LHCN-M2 (cell line): ENCODE data around the gene XIRP1. TPM values are rescaled to one million over a fixed set of nuclear protein-coding genes. Genes with fewer than 3 reads are reported as not detected.
"Not testable (repeated sequence)": the region's sequence is repeated elsewhere in the genome, so short reads cannot be mapped to it uniquely, and the experiment has no call there.

ENCODE experiments used
- DNase-seq: peaks from one replicate; pipeline ENCODE4 v3.0.0-alpha.2; 2012; ENCODE audit warnings: low read depth
- polyA plus RNA-seq: library from polyadenylated mRNA; unstranded; fragments of >200 nt; gene quantifications from one replicate; pipeline ENCODE4 v1.2.1, GENCODE V29; 2012; ENCODE audit warnings: missing spikeins
- total RNA-seq: library from RNA; depleted of rRNA; stranded (reverse); fragments of >200 nt; gene quantifications from 2 replicates; pipeline ENCODE4 v1.2.3, GENCODE V29; 2014; rRNA removed

The XIRP1 gene, protein sequence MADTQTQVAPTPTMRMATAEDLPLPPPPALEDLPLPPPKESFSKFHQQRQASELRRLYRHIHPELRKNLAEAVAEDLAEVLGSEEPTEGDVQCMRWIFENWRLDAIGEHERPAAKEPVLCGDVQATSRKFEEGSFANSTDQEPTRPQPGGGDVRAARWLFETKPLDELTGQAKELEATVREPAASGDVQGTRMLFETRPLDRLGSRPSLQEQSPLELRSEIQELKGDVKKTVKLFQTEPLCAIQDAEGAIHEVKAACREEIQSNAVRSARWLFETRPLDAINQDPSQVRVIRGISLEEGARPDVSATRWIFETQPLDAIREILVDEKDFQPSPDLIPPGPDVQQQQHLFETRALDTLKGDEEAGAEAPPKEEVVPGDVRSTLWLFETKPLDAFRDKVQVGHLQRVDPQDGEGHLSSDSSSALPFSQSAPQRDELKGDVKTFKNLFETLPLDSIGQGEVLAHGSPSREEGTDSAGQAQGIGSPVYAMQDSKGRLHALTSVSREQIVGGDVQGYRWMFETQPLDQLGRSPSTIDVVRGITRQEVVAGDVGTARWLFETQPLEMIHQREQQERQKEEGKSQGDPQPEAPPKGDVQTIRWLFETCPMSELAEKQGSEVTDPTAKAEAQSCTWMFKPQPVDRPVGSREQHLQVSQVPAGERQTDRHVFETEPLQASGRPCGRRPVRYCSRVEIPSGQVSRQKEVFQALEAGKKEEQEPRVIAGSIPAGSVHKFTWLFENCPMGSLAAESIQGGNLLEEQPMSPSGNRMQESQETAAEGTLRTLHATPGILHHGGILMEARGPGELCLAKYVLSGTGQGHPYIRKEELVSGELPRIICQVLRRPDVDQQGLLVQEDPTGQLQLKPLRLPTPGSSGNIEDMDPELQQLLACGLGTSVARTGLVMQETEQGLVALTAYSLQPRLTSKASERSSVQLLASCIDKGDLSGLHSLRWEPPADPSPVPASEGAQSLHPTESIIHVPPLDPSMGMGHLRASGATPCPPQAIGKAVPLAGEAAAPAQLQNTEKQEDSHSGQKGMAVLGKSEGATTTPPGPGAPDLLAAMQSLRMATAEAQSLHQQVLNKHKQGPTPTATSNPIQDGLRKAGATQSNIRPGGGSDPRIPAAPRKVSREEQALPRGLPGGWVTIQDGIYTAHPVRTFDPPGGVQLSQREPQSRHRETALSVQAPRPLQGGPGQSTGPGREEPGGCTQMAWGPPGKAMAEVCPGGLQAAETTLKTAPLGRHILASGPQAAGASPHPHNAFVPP (N-terminal part only)
- total RNA-seq = 0.71 and 4.1 TPM in 2 replicates
- 22.8 TPM for polyA plus RNA-seq

DNA sequence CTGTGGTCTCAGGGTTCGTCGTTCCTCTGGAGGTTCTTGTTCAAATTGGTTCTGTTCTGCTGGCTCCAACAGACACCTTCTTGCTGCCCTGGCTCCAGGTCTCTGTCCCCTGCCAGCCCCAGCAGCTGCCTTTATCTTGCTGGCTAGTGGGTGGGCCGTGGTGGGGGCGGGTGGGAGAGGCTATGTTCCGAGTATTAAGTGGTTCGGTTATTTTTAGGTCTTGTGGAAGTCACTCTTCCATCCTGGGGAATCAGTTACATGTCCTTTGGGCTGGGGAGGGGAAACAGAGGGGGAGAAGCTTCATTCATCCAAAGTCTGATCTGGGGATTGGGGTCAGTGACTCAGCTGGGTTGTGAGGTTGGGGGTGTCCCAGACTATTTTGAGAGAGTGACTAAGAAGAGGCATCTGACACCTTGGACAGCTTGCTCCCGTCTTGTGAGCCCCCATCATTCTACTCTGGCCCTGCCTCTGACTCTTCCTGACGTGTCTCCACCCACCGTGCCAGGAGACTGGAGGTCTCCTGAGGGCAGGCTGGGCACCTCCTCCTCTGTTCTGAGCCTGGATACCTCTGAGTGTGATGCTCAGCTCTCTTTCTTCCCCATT lies at the start of gene XIRP1:
Gene XIRP1 (minus strand): TSS at position 106 of the 603 bp plus-strand sequence. CDS start 3,150 bp downstream, outside the sequence.
- DNase-seq = peak; percentile 79

DNA sequence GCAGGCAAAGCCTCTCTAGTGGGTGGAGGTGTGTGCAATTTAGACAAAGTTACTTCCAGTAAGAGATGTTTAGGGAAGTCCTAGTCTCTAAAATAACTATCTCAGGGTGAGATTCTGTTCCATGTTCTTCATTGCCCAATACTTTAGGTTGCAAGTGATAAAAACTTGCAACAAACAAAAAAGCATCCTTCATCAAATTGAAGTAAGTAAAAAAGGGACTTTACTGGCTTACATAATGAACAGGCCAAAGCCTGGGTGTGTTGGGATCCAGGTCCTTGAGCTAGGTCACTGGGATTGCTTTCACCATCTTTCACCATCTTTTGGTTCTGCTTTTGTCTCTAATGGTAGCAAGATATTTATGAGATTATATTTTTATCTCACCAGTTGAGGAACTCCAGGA lies 49.2 kb upstream of the XIRP1 start:
- DNase-seq = no peak

DNA sequence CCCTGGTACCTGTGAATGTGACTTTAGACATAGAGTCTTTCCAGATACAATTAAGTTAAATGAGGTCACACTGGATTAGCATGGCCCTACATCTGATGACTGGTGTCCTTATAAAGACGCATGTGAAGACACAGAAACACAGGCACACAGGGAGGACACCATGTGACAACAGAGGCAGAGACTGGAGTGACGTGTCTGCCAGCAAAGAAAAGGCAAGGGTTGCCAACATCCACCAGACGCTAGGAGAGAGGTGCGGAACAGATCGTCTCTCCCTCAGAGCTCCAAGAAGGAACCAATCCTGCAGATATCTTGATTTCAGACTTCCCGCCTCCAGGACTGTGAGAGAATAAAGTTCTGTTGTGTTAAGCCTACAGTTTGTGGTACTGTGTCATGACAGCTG lies 44.6 kb upstream of the XIRP1 start:
- no peak for DNase-seq

DNA sequence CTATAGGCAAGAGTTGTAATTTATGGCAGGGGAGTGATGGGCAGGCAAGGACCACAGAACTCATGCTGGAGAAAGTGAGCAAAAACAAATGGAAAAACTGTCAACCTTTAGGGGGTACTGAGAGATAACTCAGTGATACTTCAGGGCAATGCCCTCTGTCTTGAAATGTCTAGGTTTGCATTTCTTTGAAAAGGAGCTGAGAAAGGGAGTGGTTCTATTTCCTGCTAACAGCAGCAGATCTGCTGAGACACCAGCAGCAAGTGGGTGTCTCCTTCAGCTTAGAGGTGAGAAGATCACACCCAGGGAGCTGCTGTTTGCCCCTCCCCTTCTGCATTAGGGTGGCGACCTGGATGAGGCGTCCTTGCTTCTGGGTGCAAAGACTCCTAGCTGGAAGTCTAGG lies 42.3 kb upstream of the XIRP1 start:
- DNase-seq = no peak

DNA sequence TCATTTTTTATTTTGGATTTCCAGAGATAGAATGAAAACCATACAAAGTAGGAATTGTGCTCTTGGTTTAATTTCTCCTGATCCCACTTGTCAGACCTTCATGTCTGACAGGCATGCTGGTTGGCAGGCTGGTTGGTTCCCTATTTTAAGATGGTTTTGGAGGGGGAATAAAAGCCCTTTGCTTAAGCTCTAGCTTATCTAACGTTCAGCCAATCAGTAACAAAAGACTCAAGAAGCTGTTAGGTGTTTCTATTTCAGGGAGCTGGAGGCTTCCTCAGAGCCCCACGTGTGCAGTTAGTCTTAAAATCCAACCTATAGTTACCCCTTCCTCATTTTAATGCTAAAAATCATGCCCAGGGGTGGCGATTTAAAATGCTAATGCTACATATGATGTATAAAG lies 40.5 kb upstream of the XIRP1 start:
- DNase-seq = no peak

DNA sequence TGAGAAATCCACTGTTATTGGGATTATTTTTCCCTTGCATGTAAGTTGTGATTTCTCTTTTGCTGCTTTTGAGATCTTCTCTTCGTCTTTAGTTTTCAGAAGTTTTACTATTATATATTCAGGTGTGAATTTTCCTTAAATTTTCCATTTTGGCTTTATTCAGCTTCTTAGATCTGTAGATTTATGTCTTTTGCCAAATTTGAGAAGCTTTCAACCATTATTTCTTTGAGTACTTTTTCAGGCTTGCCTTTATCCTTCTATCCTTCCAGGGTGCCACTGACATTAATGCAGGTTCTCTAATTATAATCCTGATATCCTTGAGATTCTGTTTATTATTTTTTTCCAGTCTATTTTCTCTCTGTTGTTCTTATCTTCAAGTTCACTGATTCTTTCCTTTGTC lies 38.1 kb upstream of the XIRP1 start:
- no peak for DNase-seq

DNA sequence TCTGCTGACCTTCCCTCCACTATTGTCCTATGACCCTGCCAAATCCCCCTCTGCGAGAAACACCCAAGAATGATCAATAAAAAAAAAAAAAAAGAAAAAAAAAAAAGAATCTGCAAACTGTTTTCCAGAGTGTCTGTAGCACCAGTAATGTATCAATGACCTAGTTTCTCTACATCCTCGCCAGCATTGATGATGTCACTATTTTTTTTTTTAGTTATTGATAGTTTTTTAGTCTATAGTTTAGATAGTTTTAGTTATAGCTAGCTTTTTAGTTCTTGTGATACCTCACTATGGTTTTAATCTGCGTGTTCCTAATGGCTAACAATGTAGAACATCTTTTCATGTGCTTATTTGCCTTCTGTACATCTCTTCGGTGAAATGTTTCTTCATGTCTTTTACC lies 36.1 kb upstream of the XIRP1 start:
- no peak for DNase-seq

DNA sequence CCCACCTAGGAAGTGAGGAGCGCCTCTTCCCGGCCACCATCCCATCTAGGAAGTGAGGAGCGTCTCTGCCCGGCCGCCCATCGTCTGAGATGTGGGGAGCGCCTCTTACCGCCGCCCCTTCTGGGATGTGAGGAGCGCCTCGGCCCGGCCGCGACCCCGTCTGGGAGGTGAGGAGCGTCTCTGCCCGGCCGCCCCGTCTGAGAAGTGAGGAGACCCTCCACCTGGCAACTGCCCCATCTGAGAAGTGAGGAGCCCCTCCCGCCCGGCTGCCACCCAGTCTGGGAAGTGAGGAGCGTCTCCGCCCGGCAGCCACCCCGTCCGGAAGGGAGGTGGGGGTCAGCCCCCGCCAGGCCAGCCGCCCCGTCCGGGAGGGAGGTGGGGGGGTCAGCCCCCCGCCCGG lies 35.2 kb upstream of the XIRP1 start:
- DNase-seq = not testable (repeated sequence)

DNA sequence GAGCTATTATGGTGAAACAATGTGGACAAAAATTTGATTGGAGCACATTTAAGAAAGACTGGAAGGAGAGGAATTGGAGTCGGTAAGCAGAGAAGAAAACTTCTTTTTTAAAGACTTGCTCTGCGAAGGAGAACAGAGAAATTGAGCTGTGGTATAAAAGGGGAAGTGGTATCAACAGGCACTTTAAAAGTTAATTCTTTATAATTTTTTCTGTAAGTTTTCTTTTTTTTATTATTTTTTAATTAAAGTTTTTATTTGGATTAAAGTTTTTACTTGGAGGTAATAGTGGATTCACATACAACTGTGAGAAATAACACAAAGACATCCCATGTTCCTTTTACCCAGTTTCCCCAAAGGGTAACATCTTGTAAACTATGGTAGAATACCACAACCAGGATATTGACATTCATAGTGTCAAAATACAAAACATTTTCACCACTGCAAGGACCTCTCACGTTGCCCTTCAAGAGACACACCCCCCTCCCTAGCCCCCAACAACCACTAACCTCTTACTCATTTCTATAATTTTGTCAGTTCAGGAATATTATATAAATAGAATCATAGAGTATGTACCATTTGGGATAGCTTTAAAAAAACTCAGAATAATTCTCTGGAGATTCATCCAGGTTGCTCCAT lies 33.8 kb upstream of the XIRP1 start:
- DNase-seq = no peak

DNA sequence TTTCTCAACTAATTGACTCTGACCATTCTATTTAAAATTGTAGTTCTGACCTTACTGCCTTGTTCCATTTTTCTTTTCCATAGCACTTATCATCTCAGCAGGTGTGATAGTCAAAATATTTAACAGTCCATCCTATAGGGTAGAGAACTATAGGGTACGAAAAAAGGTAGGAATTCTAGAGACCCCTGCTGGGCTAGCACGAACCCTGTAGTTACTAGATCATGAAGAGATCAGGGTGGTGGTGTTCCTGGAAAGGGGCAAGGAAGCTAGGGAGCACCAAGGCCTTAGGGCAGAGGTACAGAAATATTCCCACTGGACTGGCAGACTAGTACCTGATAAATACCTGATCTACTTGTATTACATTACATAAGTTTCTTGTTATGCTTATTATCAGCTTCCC lies 31.9 kb upstream of the XIRP1 start:
- DNase-seq = no peak

DNA sequence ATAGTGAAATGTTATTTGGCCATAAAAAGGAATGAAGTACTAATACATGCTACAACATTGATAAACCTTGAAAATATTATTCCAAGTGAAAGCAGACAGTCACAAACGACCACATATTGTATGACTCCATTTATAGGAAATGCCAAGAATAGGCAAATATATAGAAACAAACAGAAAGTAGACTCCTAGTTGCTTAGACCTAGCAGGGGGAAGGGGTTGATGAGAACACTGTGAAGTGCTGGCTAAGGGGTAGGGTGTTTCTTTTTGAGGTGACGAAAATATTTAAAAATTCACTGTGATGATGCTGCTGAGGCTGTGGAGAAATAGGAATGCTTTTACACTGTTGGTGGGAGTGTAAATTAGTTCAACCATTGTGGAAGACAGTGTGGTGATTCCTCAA lies 30.5 kb upstream of the XIRP1 start:
- DNase-seq = no peak

DNA sequence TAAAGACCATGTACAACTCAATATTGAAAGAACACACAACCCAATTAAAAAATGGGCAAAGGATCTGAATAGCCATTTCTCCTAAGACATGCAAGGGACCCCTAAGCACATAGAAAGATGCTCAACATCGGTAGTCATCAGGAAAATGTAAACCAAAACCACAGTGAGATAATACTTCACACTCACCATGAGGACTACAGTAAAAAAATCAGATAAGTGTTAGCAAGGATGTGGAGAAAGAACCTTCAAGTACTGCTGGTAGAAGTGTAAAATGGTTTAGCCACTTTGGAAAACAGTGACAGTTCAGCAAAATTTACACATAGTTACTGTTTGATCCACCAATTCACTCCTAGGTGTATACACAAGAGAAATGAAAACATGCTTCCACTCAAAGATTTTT lies 30.1 kb upstream of the XIRP1 start:
- DNase-seq = no peak

DNA sequence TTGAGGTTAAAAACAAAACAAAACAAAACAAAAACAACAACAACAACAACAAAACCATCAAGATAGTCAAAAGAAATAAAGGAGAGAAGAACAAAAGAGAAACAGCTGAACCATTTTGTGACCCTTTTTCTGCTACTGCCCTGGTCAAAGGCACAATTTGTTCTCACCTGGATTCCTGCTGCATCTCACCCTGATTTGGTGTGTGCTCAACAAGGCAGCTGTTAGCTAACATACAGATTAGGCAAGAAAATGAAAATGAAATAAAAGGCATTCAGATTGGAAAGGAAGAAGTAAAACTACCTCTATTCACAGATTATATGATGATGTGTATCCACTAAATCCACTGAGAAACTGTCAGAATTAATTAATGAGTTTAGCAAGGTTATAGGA lies 28.7 kb upstream of the XIRP1 start:
- no peak for DNase-seq

DNA sequence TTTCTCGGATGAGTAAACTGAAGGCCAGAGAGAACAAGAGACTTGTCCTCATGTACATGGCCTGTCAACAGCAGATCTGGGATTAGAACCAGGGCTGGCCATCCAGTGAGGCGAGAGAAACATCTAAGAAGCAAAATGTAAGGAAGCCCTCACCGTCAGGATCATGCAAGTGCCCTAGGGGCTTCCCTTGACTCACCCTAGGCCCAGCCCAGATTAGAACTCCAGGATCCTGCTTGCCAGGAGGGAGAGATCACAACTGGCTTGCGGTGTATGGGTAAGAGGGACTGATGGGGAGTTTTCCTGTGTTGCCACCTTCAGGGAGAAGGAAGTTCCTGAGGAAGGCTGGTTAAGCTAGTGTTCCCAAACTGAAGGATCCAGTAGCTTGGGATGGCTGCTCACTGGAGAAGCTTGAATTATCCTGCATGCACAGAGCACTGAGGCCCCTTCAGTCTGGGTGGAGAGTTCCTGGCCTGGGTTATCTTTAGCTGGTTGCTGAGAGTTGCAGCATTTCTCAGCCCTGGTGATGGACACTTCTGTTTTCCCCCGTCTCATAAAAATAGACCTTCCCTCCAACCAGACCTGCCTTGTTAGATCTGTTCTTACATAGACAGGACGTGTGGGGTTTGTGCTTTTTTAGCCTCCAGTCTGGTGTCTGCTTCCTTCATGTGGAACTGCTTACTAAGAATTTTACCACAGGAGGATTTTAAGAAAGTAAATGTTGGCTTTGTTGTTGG lies 28.2 kb upstream of the XIRP1 start:
- no peak for DNase-seq

DNA sequence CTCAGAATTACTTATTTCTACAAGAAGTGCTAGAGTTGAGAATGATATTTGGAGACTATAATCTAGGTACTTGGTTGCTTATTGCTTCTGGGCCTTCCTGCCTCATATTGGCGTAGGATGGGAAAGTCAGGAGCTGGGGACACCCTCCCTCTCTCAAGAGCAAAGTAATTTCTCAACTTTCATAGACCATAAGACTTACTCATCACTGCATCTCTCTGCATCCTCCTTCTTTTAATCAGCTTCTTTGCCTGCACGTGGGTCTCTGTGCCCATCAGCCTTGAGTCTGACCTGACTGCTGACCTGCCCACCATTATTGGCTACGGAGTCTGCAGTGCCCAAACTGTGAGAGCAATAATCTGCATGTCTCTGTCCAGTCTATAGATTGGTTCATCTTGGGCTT lies 27.3 kb upstream of the XIRP1 start:
- DNase-seq = no peak

DNA sequence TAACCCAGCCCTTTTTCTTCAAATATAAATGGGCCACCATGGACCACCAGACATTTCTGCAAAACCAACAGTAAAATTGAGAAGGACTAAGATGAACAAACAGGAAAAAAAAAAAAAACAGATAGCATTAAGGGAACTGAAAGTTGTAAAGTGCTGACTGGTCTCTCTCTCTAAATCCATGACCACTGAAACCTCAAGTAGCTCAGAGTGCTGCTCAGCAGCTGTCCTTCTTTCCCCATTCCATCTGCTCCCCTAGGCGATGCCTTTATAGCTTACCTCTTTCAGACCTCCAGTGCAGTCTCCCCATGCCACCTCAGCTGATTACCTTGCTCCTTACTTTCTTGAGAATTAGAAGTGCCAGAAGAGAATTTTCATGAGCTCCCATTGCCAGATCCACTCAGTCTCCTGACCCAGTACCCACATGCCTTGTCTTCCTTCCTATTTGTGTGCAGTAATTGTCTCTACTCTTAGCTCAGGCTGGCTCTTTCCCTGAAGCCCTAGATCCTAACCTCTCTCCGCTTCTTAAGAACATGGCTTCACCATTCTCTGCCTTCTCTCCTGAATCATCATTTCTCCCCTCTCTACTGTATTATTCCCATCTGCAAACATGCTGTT lies 23.9 kb upstream of the XIRP1 start:
- peak; percentile 26 for DNase-seq

DNA sequence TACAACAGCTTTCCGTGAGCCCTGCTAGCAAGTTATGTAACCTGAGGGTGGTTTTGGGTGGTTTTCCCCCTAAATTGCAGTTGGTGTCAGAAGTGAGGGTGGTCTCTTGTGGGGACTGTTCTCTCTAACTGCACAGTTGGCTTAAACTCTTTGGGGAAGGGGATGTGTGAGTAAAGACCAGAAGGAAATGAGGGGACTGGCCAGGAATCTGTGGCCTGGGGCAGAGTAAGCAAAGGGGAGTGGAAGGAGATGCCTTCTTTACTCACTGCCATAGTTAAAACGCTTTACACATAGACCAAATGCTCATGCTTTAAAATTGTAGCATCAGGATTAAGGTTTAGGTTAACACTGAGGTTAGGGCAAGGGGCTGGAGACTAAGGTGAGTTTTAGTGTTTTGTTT lies 21.2 kb upstream of the XIRP1 start:
- no peak for DNase-seq

DNA sequence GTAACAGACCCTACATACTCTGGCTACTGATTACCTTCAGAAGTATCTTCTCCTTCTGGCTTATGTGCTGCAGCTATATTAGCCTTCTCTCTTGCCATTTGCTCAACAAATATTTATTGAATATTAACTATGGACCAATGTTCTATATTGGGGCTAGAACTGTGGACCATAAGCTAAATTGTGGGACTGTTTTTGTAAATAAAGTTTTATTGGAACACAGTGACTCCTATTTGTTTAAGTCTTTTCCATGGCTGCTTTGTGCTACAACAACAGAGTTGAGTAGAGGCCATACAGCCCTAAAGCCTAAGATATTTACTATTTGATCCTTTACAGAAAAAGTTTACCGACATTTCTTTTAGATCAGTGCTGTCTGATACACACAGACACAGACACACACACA lies 20.3 kb upstream of the XIRP1 start:
- DNase-seq = no peak

DNA sequence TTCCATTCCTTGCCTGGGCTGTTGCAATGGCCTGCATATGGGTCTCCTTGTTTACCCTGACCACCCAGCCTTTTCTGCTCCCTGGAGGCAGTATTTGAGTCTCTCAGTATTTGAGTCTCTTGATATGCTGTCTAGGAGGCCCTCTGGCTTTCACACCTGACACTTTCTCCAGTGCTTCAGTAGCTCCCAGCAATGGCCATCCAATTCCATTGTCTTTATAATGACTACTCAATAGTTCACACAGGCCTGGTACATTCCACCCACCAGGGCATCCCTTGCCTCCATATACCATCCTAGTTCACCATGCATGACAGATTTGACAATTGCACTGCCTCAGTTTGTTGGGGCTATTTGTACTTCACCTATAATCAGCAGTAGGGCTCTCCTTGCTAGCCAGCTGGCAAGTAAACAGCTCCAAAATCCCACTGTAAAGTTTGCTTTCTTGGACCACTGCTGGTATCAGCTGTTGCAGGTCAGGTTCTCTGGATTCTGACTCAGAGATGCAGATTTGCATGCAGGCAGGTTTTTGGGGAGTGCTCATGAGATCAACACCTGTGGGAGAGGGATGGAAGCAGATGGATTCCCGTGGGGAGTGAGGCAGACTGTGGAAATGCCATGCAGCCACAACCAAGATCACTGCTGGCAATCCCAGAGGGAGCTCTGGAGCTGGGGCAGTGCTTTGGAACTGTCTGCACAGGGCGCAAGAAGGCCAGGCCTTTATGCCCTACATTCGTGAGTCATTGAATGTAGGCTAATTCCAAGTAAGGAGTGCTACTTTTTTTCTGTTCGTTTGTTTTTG lies 19.1 kb upstream of the XIRP1 start:
- DNase-seq = no peak
